ENCODE data around the gene ZNF83.

DNA sequence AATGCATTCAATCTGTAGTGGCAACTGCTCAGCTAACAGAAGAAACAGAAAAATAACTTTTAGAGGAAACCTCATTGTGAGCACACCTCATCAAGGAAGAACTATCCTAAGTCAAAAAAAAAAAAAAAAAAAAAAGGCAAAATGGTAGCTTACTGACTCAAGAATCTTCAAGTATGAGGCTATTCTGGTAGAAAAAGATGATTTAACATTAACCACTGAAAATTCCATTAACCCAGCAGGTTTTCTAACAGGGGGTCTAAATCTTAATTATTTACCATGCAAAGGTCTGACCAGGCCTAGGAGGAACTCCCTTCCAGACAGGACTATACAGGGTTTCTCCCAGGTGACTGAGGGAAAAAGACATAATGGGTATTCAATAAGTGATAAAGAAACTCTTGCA is 28.4 kb upstream of the ZNF83 start:
- TF ChIP-seq, protein P1, sequence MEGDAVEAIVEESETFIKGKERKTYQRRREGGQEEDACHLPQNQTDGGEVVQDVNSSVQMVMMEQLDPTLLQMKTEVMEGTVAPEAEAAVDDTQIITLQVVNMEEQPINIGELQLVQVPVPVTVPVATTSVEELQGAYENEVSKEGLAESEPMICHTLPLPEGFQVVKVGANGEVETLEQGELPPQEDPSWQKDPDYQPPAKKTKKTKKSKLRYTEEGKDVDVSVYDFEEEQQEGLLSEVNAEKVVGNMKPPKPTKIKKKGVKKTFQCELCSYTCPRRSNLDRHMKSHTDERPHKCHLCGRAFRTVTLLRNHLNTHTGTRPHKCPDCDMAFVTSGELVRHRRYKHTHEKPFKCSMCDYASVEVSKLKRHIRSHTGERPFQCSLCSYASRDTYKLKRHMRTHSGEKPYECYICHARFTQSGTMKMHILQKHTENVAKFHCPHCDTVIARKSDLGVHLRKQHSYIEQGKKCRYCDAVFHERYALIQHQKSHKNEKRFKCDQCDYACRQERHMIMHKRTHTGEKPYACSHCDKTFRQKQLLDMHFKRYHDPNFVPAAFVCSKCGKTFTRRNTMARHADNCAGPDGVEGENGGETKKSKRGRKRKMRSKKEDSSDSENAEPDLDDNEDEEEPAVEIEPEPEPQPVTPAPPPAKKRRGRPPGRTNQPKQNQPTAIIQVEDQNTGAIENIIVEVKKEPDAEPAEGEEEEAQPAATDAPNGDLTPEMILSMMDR (IDR thresholded peaks at IDR 0.05; ENCODE audit: low read length): no peak
- TF ChIP-seq EZH2 (optimal IDR thresholded peaks at IDR 0.05; ENCODE audit: low read depth, low read length) (no peak), EZH2phosphoT487 (IDR thresholded peaks at IDR 0.05; ENCODE audit: low read length) (no peak)
